Measurements from ENCODE around the gene GNAT2.

GNAT2 gene

GRCh38 chr1:109619576-109620400 lies at the start of gene GNAT2, which contains the start of gene AMPD2 (continued):
- TF ChIP-seq ZNF280D (tag by site-specific recombination; IDR thresholded peaks at IDR 0.05) (no peak), SP7 (tag by site-specific recombination; IDR thresholded peaks at IDR 0.05) (peak; percentile 56; the same call in 1 of the 2 replicates), ZNF416 (tag by site-specific recombination; IDR thresholded peaks at IDR 0.05) (0 out of 2 replicates have a peak, but pooled peaks have one; percentile 21), ZNF596 (tag by site-specific recombination; IDR thresholded peaks at IDR 0.05) (no peak), ZNF777 (tag by site-specific recombination; IDR thresholded peaks at IDR 0.05; ENCODE audit: borderline replicate concordance) (peak; percentile 67; the same call in 1 of the 2 replicates), ZBTB17 (tag by site-specific recombination; IDR thresholded peaks at IDR 0.05) (peak; percentile 36; the same call in 1 of the 2 replicates), ZBTB6 (tag by site-specific recombination; IDR thresholded peaks at IDR 0.05) (no peak), ZFP41 (tag by site-specific recombination; IDR thresholded peaks at IDR 0.05; ENCODE audit: borderline replicate concordance) (no peak), ZNF514 (tag by site-specific recombination; IDR thresholded peaks at IDR 0.05) (no peak), INSM2 (tag by site-specific recombination; IDR thresholded peaks at IDR 0.05) (no peak), ZNF501 (tag by site-specific recombination; IDR thresholded peaks at IDR 0.05) (peak; percentile 69; the same call in 1 of the 2 replicates), ZNF274 (IDR thresholded peaks at IDR 0.05; ENCODE audit: low read length) (no peak), ZNF274 (tag by site-specific recombination; IDR thresholded peaks at IDR 0.05; ENCODE audit: borderline replicate concordance) (no peak), ZNF433 (tag by site-specific recombination; IDR thresholded peaks at IDR 0.05; ENCODE audit: low read depth) (no peak), ZNF248 (tag by site-specific recombination; IDR thresholded peaks at IDR 0.05) (no peak), ZSCAN16 (tag by site-specific recombination; IDR thresholded peaks at IDR 0.05) (no peak), ZEB2 (tag by site-specific recombination; IDR thresholded peaks at IDR 0.05) (peak; percentile 36), ZNF776 (tag by site-specific recombination; IDR thresholded peaks at IDR 0.05; ENCODE audit: borderline replicate concordance) (no peak), ZNF837 (tag by site-specific recombination; IDR thresholded peaks at IDR 0.05) (no peak), SP2 (tag by site-specific recombination; IDR thresholded peaks at IDR 0.05) (peak; percentile 81), ZNF623 (tag by site-specific recombination; IDR thresholded peaks at IDR 0.05) (no peak), ZNF521 (tag by site-specific recombination; IDR thresholded peaks at IDR 0.05) (no peak), ZFP69B (tag by site-specific recombination; IDR thresholded peaks at IDR 0.05) (0 out of 2 replicates have a peak, but pooled peaks have one; percentile 27), ZNF19 (tag by site-specific recombination; IDR thresholded peaks at IDR 0.05; ENCODE audit: low read depth) (no peak), OSR2 (tag by site-specific recombination; IDR thresholded peaks at IDR 0.05) (peak; percentile 70), ZFP37 (tag by site-specific recombination; IDR thresholded peaks at IDR 0.05) (no peak), ZSCAN30 (tag by site-specific recombination; IDR thresholded peaks at IDR 0.05) (peak; percentile 70; the same call in 1 of the 2 replicates), EGR2 (tag by site-specific recombination; IDR thresholded peaks at IDR 0.05; ENCODE audit: low read depth) (peak; percentile 68; the same call in 1 of the 2 replicates), MZF1 (tag by site-specific recombination; IDR thresholded peaks at IDR 0.05; ENCODE audit: borderline replicate concordance) (no peak), ZNF398 (tag by site-specific recombination; IDR thresholded peaks at IDR 0.05) (no peak), ZNF76 (tag by site-specific recombination; IDR thresholded peaks at IDR 0.05; ENCODE audit: borderline replicate concordance, low read depth) (no peak), ZIC2 (tag by site-specific recombination; IDR thresholded peaks at IDR 0.05) (no peak; the same call in 1 of the 2 replicates), ZNF138 (tag by site-specific recombination; IDR thresholded peaks at IDR 0.05; ENCODE audit: borderline replicate concordance) (no peak), ZBTB7A (tag by site-specific recombination; IDR thresholded peaks at IDR 0.05; ENCODE audit: low read depth) (peak; percentile 75)
